HEK293T (cell line): ENCODE results near the gene AKR1A1.

ENCODE experiments used
- BHLHE40 ChIP-seq: fragments of 450-650 bp; IDR thresholded peaks from 2 replicates; pipeline ENCODE4 v1.6.1; 2016; ENCODE audit warnings: mild to moderate bottlenecking, moderate library complexity, borderline replicate concordance
- ELF4 ChIP-seq: fragments of 450-650 bp; IDR thresholded peaks from 2 replicates; pipeline ENCODE4 v1.6.1; 2017; ENCODE audit warnings: antibody characterized with exemption
- FOXM1 ChIP-seq: fragments of 450-650 bp; IDR thresholded peaks from 2 replicates; pipeline ENCODE4 v1.6.1; 2017; ENCODE audit warnings: mild to moderate bottlenecking, borderline replicate concordance
- HDGF ChIP-seq: fragments of 450-650 bp; IDR thresholded peaks from 2 replicates; pipeline ENCODE4 v1.6.1; 2017; ENCODE audit warnings: antibody characterized with exemption, borderline replicate concordance
- LEF1 ChIP-seq: fragments of 450-650 bp; IDR thresholded peaks from 2 replicates; pipeline ENCODE4 v1.6.1; 2017; ENCODE audit warnings: mild to moderate bottlenecking, borderline replicate concordance
- PKNOX1 ChIP-seq: fragments of 450-650 bp; IDR thresholded peaks from 2 replicates; pipeline ENCODE4 v1.6.1; 2016
- SP1 ChIP-seq: fragments of 450-650 bp; IDR thresholded peaks from 2 replicates; pipeline ENCODE4 v1.6.1; 2017
- SUZ12 ChIP-seq: fragments of 450-650 bp; IDR thresholded peaks from 2 replicates; pipeline ENCODE4 v1.6.1; 2016; ENCODE audit warnings: mild to moderate bottlenecking

DNA sequence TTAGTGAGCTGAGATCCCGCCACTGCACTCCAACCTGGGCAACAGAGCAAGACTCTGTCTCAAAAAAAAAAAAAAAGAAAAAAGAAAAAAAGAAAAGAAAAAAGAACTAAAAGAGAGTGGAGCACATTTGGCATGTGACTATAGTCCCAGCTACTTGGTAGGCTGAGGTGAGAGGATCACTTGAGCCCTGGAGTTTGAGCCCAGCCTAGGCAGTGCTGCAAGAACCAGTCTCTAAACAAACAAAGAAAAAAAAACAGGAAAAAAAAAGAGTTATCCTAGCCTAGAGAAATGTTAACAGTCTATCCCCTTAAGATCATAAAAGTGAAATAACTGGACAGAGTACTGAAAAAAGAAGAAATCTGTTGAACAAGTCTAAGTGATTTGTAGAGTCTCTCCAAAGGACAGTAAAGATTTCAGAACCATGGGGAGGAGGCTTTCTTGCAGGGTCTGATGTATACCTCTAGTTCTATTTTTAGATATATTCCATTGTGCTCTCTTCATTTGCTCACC, 24.4 kb upstream of the AKR1A1 start:
- no peak for TF ChIP-seq BHLHE40
- no peak for TF ChIP-seq SP1
- TF ChIP-seq HDGF = no peak
- TF ChIP-seq ELF4 = no peak
- no peak for TF ChIP-seq FOXM1
- no peak for TF ChIP-seq LEF1
- TF ChIP-seq SUZ12 = no peak
- no peak for TF ChIP-seq PKNOX1
